DND-41 (cell line): Measurements from ENCODE around the gene WDR43.

Source experiments
- ATAC-seq: fragments of 200-7000 bp; cut with Tn5 transposase; 3 replicates; pipeline ENCODE4 v1.9.1; 2021; ENCODE audit warnings: low read depth; ENCODE audit not compliant: insufficient read depth
- DNase-seq: peaks from one replicate; pipeline ENCODE4 v3.0.0-alpha.2; 2020
- H2AFZ ChIP-seq: 2 replicates; pipeline ENCODE4 v1.6.0; 2012; ENCODE audit warnings: low read depth, low read length
- H3K27ac ChIP-seq: 2 replicates; pipeline ENCODE4 v1.5.1; 2012; ENCODE audit warnings: low read length, inconsistent platforms
- H3K27me3 ChIP-seq: fragments of 200-600 bp; sonication (generic); 2 replicates; pipeline ENCODE4 v1.6.0; 2012; ENCODE audit warnings: low read length, mild to moderate bottlenecking, inconsistent platforms; ENCODE audit not compliant: insufficient read depth, poor library complexity
- H3K36me3 ChIP-seq: 2 replicates; pipeline ENCODE4 v1.5.1; 2012; ENCODE audit warnings: low read length, inconsistent platforms; ENCODE audit not compliant: insufficient read depth
- H3K4me1 ChIP-seq: 2 replicates; pipeline ENCODE4 v1.5.1; 2012; ENCODE audit warnings: mild to moderate bottlenecking, low read length; ENCODE audit not compliant: insufficient read depth
- H3K4me2 ChIP-seq: 2 replicates; pipeline ENCODE4 v1.6.0; 2012; ENCODE audit warnings: mild to moderate bottlenecking, moderate library complexity, low read length, inconsistent platforms; ENCODE audit not compliant: insufficient read depth
- H3K4me3 ChIP-seq, 2 experiments: fragments of 200-600 bp in 1 of 2; shearing (Covaris generic) in 1 of 2; 2 replicates each; pipeline ENCODE4 v1.5.1; 2012 to 2016; ENCODE audit warnings: inconsistent platforms in 2 of 2, low read length in 2 of 2, mild to moderate bottlenecking in 2 of 2, low read depth in 1 of 2, moderate library complexity in 1 of 2
- H3K79me2 ChIP-seq: 2 replicates; pipeline ENCODE4 v1.6.0; 2012; ENCODE audit warnings: low read length, inconsistent platforms; ENCODE audit not compliant: insufficient read depth
- H3K9ac ChIP-seq: 2 replicates; pipeline ENCODE4 v1.6.0; 2012; ENCODE audit warnings: low read depth, mild to moderate bottlenecking, inconsistent platforms, low read length, moderate library complexity
- H3K9me3 ChIP-seq: 2 replicates; pipeline ENCODE4 v1.5.1; 2012; ENCODE audit warnings: low read length, moderate library complexity, mild to moderate bottlenecking, inconsistent platforms; ENCODE audit not compliant: insufficient read depth, severe bottlenecking
- H4K20me1 ChIP-seq: 2 replicates; pipeline ENCODE4 v1.6.0; 2012; ENCODE audit warnings: low read length; ENCODE audit not compliant: insufficient read depth
- CTCF ChIP-seq: IDR thresholded peaks from 2 replicates; pipeline ENCODE4 v1.5.1; 2012; ENCODE audit warnings: borderline replicate concordance, low read length, moderate library complexity, mild to moderate bottlenecking; ENCODE audit not compliant: poor library complexity, severe bottlenecking; ENCODE audit errors: extremely low read depth
- EZH2 ChIP-seq: IDR thresholded peaks from 3 replicates; pipeline ENCODE4 v1.6.1; 2012; ENCODE audit warnings: borderline replicate concordance, low read depth, mild to moderate bottlenecking, moderate library complexity, low read length, inconsistent platforms; ENCODE audit not compliant: severe bottlenecking

WDR43 gene

GRCh38 chr2:28934769-28935168 is 40.3 kb downstream of the WDR43 start:
- no peak overlapping the region for H2AFZ ChIP-seq
- no peak overlapping the region for H3K27ac ChIP-seq
- no peak overlapping the region for H3K4me2 ChIP-seq
- ATAC-seq (no peak), DNase-seq (no peak)
- H3K9ac ChIP-seq, result no peak overlapping the region
- no peak overlapping the region for H3K4me3 ChIP-seq
- no peaks in the 10 kb centered on the region for H3K9me3 ChIP-seq
- H3K4me1 ChIP-seq, result no peaks in the 10 kb centered on the region
- H3K79me2 ChIP-seq, result peaks cover 14% of the 10 kb centered on the region; the same call in 1 of the 2 replicates
- TF ChIP-seq CTCF (no peak), EZH2 (no peak)
- H4K20me1 ChIP-seq, result peaks cover 4% of the 10 kb centered on the region; the same call in 1 of the 2 replicates
- H3K36me3 ChIP-seq, result peaks cover 99% of the 10 kb centered on the region
- H3K27me3 ChIP-seq, result no peaks in the 10 kb centered on the region

GRCh38 chr2:28941008-28941407 is 46.5 kb downstream of the WDR43 start:
- no peaks in the 10 kb centered on the region for H3K79me2 ChIP-seq
- DNase-seq (no peak), ATAC-seq (no peak)
- no peak overlapping the region for H3K4me2 ChIP-seq
- H4K20me1 ChIP-seq, result no peaks in the 10 kb centered on the region; the same call in 1 of the 2 replicates
- no peak overlapping the region for H3K27ac ChIP-seq
- H3K4me3 ChIP-seq, result no peak overlapping the region
- H3K36me3 ChIP-seq, result peaks cover 90% of the 10 kb centered on the region
- H3K9me3 ChIP-seq, result no peaks in the 10 kb centered on the region
- no peak overlapping the region for H2AFZ ChIP-seq
- no peak overlapping the region for H3K9ac ChIP-seq
- TF ChIP-seq EZH2, result no peak
- no peak for TF ChIP-seq CTCF
- no peaks in the 10 kb centered on the region for H3K27me3 ChIP-seq
- H3K4me1 ChIP-seq, result no peaks in the 10 kb centered on the region

GRCh38 chr2:28944535-28945248 is 50.2 kb downstream of the WDR43 start:
- H3K79me2 ChIP-seq, result no peaks in the 10 kb centered on the region

More at GRCh38 chr2:28944535-28945248, 50.2 kb downstream of the WDR43 start:
- Histone ChIP-seq H3K4me2 (no peak overlapping the region), H3K4me3 (no peak overlapping the region), H3K36me3 (peaks cover 83% of the 10 kb centered on the region), H3K4me1 (no peaks in the 10 kb centered on the region), H2AFZ (no peak overlapping the region), H3K27me3 (no peaks in the 10 kb centered on the region), H3K9ac (no peak overlapping the region), H3K9me3 (no peaks in the 10 kb centered on the region), H3K27ac (no peak overlapping the region), H4K20me1 (peaks cover 4% of the 10 kb centered on the region; the same call in 1 of the 2 replicates)
- TF ChIP-seq EZH2 (no peak), CTCF (no peak)
- DNase-seq, result no peak
- ATAC-seq, result no peak
